GM18502 (cell line): ENCODE results near the gene DIP2A.
"Not testable (repeated sequence)": the region's sequence is repeated elsewhere in the genome, so short reads cannot be mapped to it uniquely, and the experiment has no call there.

Source experiments
- ATAC-seq: cut with Tn5 transposase; IDR thresholded peaks from one replicate; pipeline ENCODE4 v1.9.1; 2021; ENCODE audit warnings: mild to moderate bottlenecking; ENCODE audit not compliant: unreplicated experiment, poor library complexity

DIP2A gene

GRCh38 chr21:46518983-46519583, 60.4 kb downstream of the DIP2A start:
- ATAC-seq, result no peak

- not testable (repeated sequence) for ATAC-seq
Measured at GRCh38 chr21:46527393-46527792, 68.7 kb downstream of the DIP2A start.

- no peak for ATAC-seq
Measured at GRCh38 chr21:46527801-46528200, 69.1 kb downstream of the DIP2A start.

- no peak for ATAC-seq
Measured at GRCh38 chr21:46532080-46532479, 73.4 kb downstream of the DIP2A start.

- ATAC-seq, result no peak
Measured at GRCh38 chr21:46537026-46537425, 78.3 kb downstream of the DIP2A start.

GRCh38 chr21:46538262-46538661, 79.6 kb downstream of the DIP2A start:
- no peak for ATAC-seq

GRCh38 chr21:46538851-46539666, 80.4 kb downstream of the DIP2A start:
- no peak for ATAC-seq

GRCh38 chr21:46540087-46540710, 81.5 kb downstream of the DIP2A start:
- ATAC-seq, result no peak

- ATAC-seq, result no peak
Measured at GRCh38 chr21:46542588-46543124, 84.0 kb downstream of the DIP2A start.

GRCh38 chr21:46543306-46543705, 84.6 kb downstream of the DIP2A start:
- ATAC-seq, result no peak

GRCh38 chr21:46544003-46544402, 85.3 kb downstream of the DIP2A start:
- ATAC-seq, result no peak

GRCh38 chr21:46544824-46545223, 86.1 kb downstream of the DIP2A start:
- ATAC-seq, result no peak

GRCh38 chr21:46545363-46545762, 86.7 kb downstream of the DIP2A start:
- no peak for ATAC-seq

GRCh38 chr21:46545911-46546310, 87.2 kb downstream of the DIP2A start:
- ATAC-seq, result no peak

- ATAC-seq, result no peak
Measured at GRCh38 chr21:46546799-46547198, 88.1 kb downstream of the DIP2A start.

GRCh38 chr21:46549650-46550049, 91.0 kb downstream of the DIP2A start:
- ATAC-seq, result no peak

- ATAC-seq, result no peak
Measured at GRCh38 chr21:46550116-46550941, 91.6 kb downstream of the DIP2A start.

GRCh38 chr21:46551636-46552241, 93.0 kb downstream of the DIP2A start:
- no peak for ATAC-seq

GRCh38 chr21:46552274-46552673, 93.6 kb downstream of the DIP2A start:
- no peak for ATAC-seq

- no peak for ATAC-seq
Measured at GRCh38 chr21:46552865-46553379, 94.2 kb downstream of the DIP2A start.
